ENCODE data around the gene DGCR8. TPM values are rescaled to one million over a fixed set of nuclear protein-coding genes. Genes with fewer than 3 reads are reported as not detected.
"Not testable (repeated sequence)": the region's sequence is repeated elsewhere in the genome, so short reads cannot be mapped to it uniquely, and the experiment has no call there.

Gene DGCR8
- total and polyA plus RNA-seq, 2 experiments from 2014 or later: 14.0 to 28.7 TPM

DNA sequence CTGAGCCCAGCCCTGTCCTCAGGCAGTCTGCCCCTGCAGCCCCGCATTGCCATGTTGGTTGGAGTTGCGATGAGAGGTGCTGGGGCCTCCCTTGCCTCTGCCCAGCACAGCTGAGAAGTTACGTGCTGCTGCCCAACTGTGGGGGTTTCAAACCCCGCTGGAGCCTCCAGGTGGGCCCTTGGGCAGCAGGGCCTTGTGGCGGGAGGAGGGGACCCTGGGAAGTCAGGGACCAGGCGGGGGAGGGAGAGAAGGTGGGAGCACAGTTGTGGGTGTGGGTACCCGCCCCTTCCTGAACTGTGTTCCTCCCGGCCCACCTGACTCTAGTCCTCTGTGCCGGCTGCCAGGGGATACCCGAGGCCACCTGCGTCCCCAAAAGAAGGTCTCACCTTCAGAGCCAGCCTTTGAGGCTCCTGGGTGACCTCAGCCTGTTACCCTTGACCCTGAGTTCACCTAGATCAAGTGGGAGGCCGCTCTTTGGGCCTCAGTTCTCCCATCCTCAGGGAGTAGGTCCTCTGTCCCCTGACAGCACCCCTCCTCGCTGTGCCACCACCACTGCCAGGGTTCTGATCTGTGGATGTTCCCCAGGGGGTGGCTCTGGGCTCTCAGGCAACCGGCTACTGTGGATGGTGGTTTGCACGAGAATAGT is 78.5 kb downstream of the DGCR8 start:
- H3K4me1 ChIP-seq (ENCODE audit: insufficient read depth): no peaks in the 10 kb centered on the region
- no peaks in the 10 kb centered on the region for H3K9me2 ChIP-seq (ENCODE audit: insufficient read depth)
- H3K27ac ChIP-seq: no peak overlapping the region
- H3K79me2 ChIP-seq (ENCODE audit: insufficient read depth): no peaks in the 10 kb centered on the region
- no peaks in the 10 kb centered on the region for H4K20me1 ChIP-seq (ENCODE audit: insufficient read depth)
- 64 to 69% methylated on average over 12 to 15 of the region's 15 CpGs for WGBS, 2 experiments (ENCODE audit: low coverage in 1 of 2, low lambda C conversion rate in 2 of 2, missing lambda C conversion rate in 2 of 2)
- H3K27me3 ChIP-seq (replicated peaks; ENCODE audit: insufficient read depth): no peaks in the 10 kb centered on the region; the same call in 1 of the 2 replicates
- no peak for DNase-seq
- H3K36me3 ChIP-seq (ENCODE audit: low read depth): no peaks in the 10 kb centered on the region
- no peaks in the 10 kb centered on the region for H3F3A ChIP-seq (ENCODE audit: insufficient read depth)
- TF ChIP-seq EZH2 (IDR thresholded peaks at IDR 0.05; ENCODE audit: insufficient read depth, poor library complexity, severe bottlenecking) (no peak), EZH2phosphoT487 (IDR thresholded peaks at IDR 0.05; ENCODE audit: insufficient read depth, low read depth) (no peak)
- no peak overlapping the region for H3K4me2 ChIP-seq (ENCODE audit: unreplicated experiment)
- no peak overlapping the region for H3K9ac ChIP-seq
- H3K9me3 ChIP-seq (ENCODE audit: low read depth): no peaks in the 10 kb centered on the region
- in situ Hi-C loops (cut with MboI): loop anchor here (5.0 kb wide), 1 partner anchor 124 kb away; no protein-coding TSS in a partner anchor
- no peak overlapping the region for H3K4me3 ChIP-seq
- no peak overlapping the region for H2AFZ ChIP-seq

DNA sequence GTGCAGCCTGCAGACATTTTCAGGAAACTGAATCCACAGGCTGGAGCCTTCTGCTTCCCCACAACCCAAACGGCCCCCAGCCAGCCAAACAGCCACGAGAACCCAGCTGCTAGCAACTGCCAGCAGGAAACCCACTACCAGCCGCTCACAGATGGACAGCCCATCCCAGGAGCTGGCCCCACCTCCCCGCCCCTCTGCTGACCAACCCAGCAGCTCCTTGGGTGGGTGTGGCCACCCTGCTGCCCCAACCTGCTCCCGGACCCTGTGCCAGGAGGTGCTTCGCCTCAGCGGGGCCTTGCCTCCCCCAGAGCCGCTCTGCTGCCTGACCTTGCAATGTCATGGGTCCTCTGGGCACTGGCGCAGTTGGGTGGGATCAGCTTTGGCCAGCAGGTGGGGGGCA is 79.0 kb downstream of the DGCR8 start:
- DNase-seq: no peak
- in situ Hi-C loops (cut with MboI): loop anchor here (5.0 kb wide), 1 partner anchor 123 kb away; no protein-coding TSS in a partner anchor
- Histone ChIP-seq H3F3A (ENCODE audit: insufficient read depth) (no peaks in the 10 kb centered on the region), H3K9me2 (ENCODE audit: insufficient read depth) (no peaks in the 10 kb centered on the region), H4K20me1 (ENCODE audit: insufficient read depth) (no peaks in the 10 kb centered on the region), H3K27me3 (replicated peaks; ENCODE audit: insufficient read depth) (no peaks in the 10 kb centered on the region; the same call in 1 of the 2 replicates), H3K4me2 (ENCODE audit: unreplicated experiment) (no peak overlapping the region), H3K4me3 (no peak overlapping the region), H2AFZ (no peak overlapping the region), H3K79me2 (ENCODE audit: insufficient read depth) (no peaks in the 10 kb centered on the region), H3K36me3 (ENCODE audit: low read depth) (no peaks in the 10 kb centered on the region), H3K4me1 (ENCODE audit: insufficient read depth) (no peaks in the 10 kb centered on the region), H3K27ac (no peak overlapping the region), H3K9ac (no peak overlapping the region), H3K9me3 (ENCODE audit: low read depth) (no peaks in the 10 kb centered on the region)
- TF ChIP-seq EZH2 (IDR thresholded peaks at IDR 0.05; ENCODE audit: insufficient read depth, poor library complexity, severe bottlenecking) (no peak), EZH2phosphoT487 (IDR thresholded peaks at IDR 0.05; ENCODE audit: insufficient read depth, low read depth) (no peak)
- 46 to 49% methylated on average over 8 to 9 of the region's 9 CpGs for WGBS, 2 experiments (ENCODE audit: low coverage in 1 of 2, low lambda C conversion rate in 2 of 2, missing lambda C conversion rate in 2 of 2)

DNA sequence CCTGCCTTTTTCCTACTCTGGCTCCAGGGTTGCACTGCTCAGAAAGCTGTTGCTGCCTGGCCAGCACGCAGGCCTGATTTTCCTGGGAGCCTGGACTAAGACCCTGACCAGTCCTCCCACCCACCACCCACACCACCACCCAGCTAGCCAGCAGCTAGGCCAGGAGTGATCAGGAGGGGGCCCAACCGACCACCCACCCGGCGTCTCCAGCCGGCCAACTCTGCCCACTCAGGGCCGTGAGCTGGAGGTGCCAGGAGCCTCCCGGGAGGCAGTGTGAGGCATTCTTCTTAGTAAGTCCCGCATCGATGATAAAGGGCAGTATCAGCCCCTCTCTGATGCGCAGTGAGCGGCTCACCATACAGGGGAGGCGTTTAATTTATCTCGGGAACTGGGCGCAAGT is 79.5 kb downstream of the DGCR8 start:
- H3K4me3 ChIP-seq; H3K9me3 ChIP-seq (ENCODE audit: low read depth); H3K27ac ChIP-seq; H3K79me2 ChIP-seq (ENCODE audit: insufficient read depth); H3K36me3 ChIP-seq (ENCODE audit: low read depth); H2AFZ ChIP-seq; H3K4me2 ChIP-seq (ENCODE audit: unreplicated experiment); H3K9me2 ChIP-seq (ENCODE audit: insufficient read depth); H3F3A ChIP-seq (ENCODE audit: insufficient read depth); H3K27me3 ChIP-seq (replicated peaks; ENCODE audit: insufficient read depth); DNase-seq; H3K9ac ChIP-seq; H3K4me1 ChIP-seq (ENCODE audit: insufficient read depth); H4K20me1 ChIP-seq (ENCODE audit: insufficient read depth): not testable (repeated sequence)
- WGBS, 2 experiments (ENCODE audit: low coverage in 1 of 2, low lambda C conversion rate in 2 of 2, missing lambda C conversion rate in 2 of 2): 67 to 69% methylated on average over 6 to 14 of the region's 14 CpGs
- in situ Hi-C loops (cut with MboI): loop anchor here (5.0 kb wide), 1 partner anchor 123 kb away; no protein-coding TSS in a partner anchor

DNA sequence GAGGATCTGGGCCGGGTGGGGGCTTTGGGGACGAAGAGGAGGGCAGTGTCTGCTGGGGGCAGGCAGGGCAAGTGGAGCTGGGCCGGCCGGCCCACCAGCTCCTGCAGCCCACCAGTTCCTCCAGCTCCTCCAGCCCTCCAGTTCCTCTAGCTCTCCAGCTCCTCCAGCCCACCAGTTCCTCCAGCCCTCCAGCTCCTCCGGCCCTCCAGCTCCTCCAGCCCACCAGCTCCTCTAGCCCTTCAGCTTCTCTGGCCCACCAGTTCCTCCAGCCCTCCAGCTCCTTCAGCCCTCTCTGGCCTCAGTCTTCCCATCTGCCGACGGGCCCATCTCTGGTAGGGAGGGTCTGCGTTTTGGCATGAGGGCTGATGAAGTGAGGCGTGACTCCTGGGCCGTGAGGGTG is 80.0 kb downstream of the DGCR8 start:
- H3K4me3 ChIP-seq: no peak overlapping the region
- TF ChIP-seq EZH2phosphoT487 (IDR thresholded peaks at IDR 0.05; ENCODE audit: insufficient read depth, low read depth) (no peak), EZH2 (IDR thresholded peaks at IDR 0.05; ENCODE audit: insufficient read depth, poor library complexity, severe bottlenecking) (no peak)
- no peaks in the 10 kb centered on the region for H3K9me3 ChIP-seq (ENCODE audit: low read depth)
- no peaks in the 10 kb centered on the region for H4K20me1 ChIP-seq (ENCODE audit: insufficient read depth)
- no peaks in the 10 kb centered on the region for H3F3A ChIP-seq (ENCODE audit: insufficient read depth)
- H3K4me1 ChIP-seq (ENCODE audit: insufficient read depth): no peaks in the 10 kb centered on the region
- H3K36me3 ChIP-seq (ENCODE audit: low read depth): no peaks in the 10 kb centered on the region
- H3K9me2 ChIP-seq (ENCODE audit: insufficient read depth): no peaks in the 10 kb centered on the region
- H3K9ac ChIP-seq: no peak overlapping the region
- no peak for DNase-seq
- no peak overlapping the region for H2AFZ ChIP-seq
- H3K79me2 ChIP-seq (ENCODE audit: insufficient read depth): no peaks in the 10 kb centered on the region
- in situ Hi-C loops (cut with MboI): no loop called here
- H3K27ac ChIP-seq: no peak overlapping the region
- H3K4me2 ChIP-seq (ENCODE audit: unreplicated experiment): no peak overlapping the region
- no peaks in the 10 kb centered on the region; the same call in 1 of the 2 replicates for H3K27me3 ChIP-seq (replicated peaks; ENCODE audit: insufficient read depth)
- WGBS, 2 experiments (ENCODE audit: low coverage in 1 of 2, low lambda C conversion rate in 2 of 2, missing lambda C conversion rate in 2 of 2): 41 to 54% methylated on average over 7 to 10 of the region's 10 CpGs

MicroRNA genes within 50 kb of the gene (microRNA counts, 767-probe panel; counts per million panel counts)
- microRNA hsa-miR-1306-3p: 447 counts per million, percentile 86 among the panel's probes with 10 or more counts
- microRNA hsa-miR-185-5p: 447 counts per million, percentile 86 among the panel's probes with 10 or more counts

Small RNA genes lying within 50 kb of the gene (microRNA-seq; reads per million reads assigned to microRNA genes)
- gene MIR185 (ENCODE audit: borderline number of aligned reads) (698 reads per million, percentile 71 among the genes with 10 or more reads in this experiment), gene MIR6816 (ENCODE audit: borderline number of aligned reads) (not detected)

Small RNA genes lying within 50 kb of the gene (small RNA-seq; reads per million reads assigned to genes)
- 0.37 reads per million for gene MIR185 (ENCODE audit: low read depth, low replicate concordance)
- not detected for gene MIR6816 (ENCODE audit: low read depth, low replicate concordance)
- not detected for gene RF00017 (ENCODE audit: low read depth, low replicate concordance)
- not detected for gene RF00599 (ENCODE audit: low read depth, low replicate concordance)

Other genes with a start within 250 kb of the DGCR8 start
- 16.5 and 22.5 TPM in 2 replicates for gene GNB1L, start 225.4 kb upstream of the DGCR8 start, total RNA-seq (2014; rRNA removed; shearing (Covaris generic))
- 13.6 and 14.3 TPM in 2 replicates for gene GNB1L, start 225.4 kb upstream of the DGCR8 start, polyA plus RNA-seq (2016; fragmentation: Nextera tagmentation; extraction: Ambion mirVana)
- 11.9 and 14.2 TPM in 2 replicates for gene RTL10, start 225.4 kb upstream of the DGCR8 start, total RNA-seq (2014; rRNA removed; shearing (Covaris generic))
- 22.8 and 23.8 TPM in 2 replicates for gene RTL10, start 225.4 kb upstream of the DGCR8 start, polyA plus RNA-seq (2016; fragmentation: Nextera tagmentation; extraction: Ambion mirVana)
- 423 and 490 TPM in 2 replicates for gene COMT, start 138.5 kb upstream of the DGCR8 start, total RNA-seq (2014; rRNA removed; shearing (Covaris generic))
- gene COMT, start 138.5 kb upstream of the DGCR8 start, polyA plus RNA-seq (2016; fragmentation: Nextera tagmentation; extraction: Ambion mirVana): 508 and 537 TPM in 2 replicates
- 20.1 and 38.4 TPM in 2 replicates for gene TXNRD2, start 138.4 kb upstream of the DGCR8 start, total RNA-seq (2014; rRNA removed; shearing (Covaris generic))
- 24.8 and 25.7 TPM in 2 replicates for gene TXNRD2, start 138.4 kb upstream of the DGCR8 start, polyA plus RNA-seq (2016; fragmentation: Nextera tagmentation; extraction: Ambion mirVana)
- gene ARVCF, start 63.4 kb upstream of the DGCR8 start, total RNA-seq (2014; rRNA removed; shearing (Covaris generic)): 4.0 and 7.5 TPM in 2 replicates
- 1.1 and 1.2 TPM in 2 replicates for gene ARVCF, start 63.4 kb upstream of the DGCR8 start, polyA plus RNA-seq (2016; fragmentation: Nextera tagmentation; extraction: Ambion mirVana)
- 41.9 and 45.0 TPM in 2 replicates for gene TANGO2, start 59.1 kb upstream of the DGCR8 start, total RNA-seq (2014; rRNA removed; shearing (Covaris generic))
- gene TANGO2, start 59.1 kb upstream of the DGCR8 start, polyA plus RNA-seq (2016; fragmentation: Nextera tagmentation; extraction: Ambion mirVana): 27.3 and 33.5 TPM in 2 replicates
- gene RANBP1, start 35.9 kb downstream of the DGCR8 start, total RNA-seq (2014; rRNA removed; shearing (Covaris generic)): 195 and 233 TPM in 2 replicates
- gene RANBP1, start 35.9 kb downstream of the DGCR8 start, polyA plus RNA-seq (2016; fragmentation: Nextera tagmentation; extraction: Ambion mirVana): 252 and 253 TPM in 2 replicates
- gene TRMT2A, start 37.0 kb downstream of the DGCR8 start, total RNA-seq (2014; rRNA removed; shearing (Covaris generic)): 72.0 and 79.0 TPM in 2 replicates
- 38.1 and 42.2 TPM in 2 replicates for gene TRMT2A, start 37.0 kb downstream of the DGCR8 start, polyA plus RNA-seq (2016; fragmentation: Nextera tagmentation; extraction: Ambion mirVana)
- 18.7 and 22.8 TPM in 2 replicates for gene ZDHHC8, start 51.6 kb downstream of the DGCR8 start, total RNA-seq (2014; rRNA removed; shearing (Covaris generic))
- gene ZDHHC8, start 51.6 kb downstream of the DGCR8 start, polyA plus RNA-seq (2016; fragmentation: Nextera tagmentation; extraction: Ambion mirVana): 13.0 and 16.1 TPM in 2 replicates
- 0.76 and 1.8 TPM in 2 replicates for gene CCDC188, start 70.8 kb downstream of the DGCR8 start, total RNA-seq (2014; rRNA removed; shearing (Covaris generic))
- gene CCDC188, start 70.8 kb downstream of the DGCR8 start, polyA plus RNA-seq (2016; fragmentation: Nextera tagmentation; extraction: Ambion mirVana): 1.2 TPM in 2 replicates
- 1.4 TPM in 1 of 2 replicates, not detected in the other for gene RTN4R, start 188.1 kb downstream of the DGCR8 start, total RNA-seq (2014; rRNA removed; shearing (Covaris generic))
- gene RTN4R, start 188.1 kb downstream of the DGCR8 start, polyA plus RNA-seq (2016; fragmentation: Nextera tagmentation; extraction: Ambion mirVana): 0.25 and 0.47 TPM in 2 replicates
- gene DGCR6L, start 239.8 kb downstream of the DGCR8 start, total RNA-seq (2014; rRNA removed; shearing (Covaris generic)): 73.3 and 84.6 TPM in 2 replicates
- gene DGCR6L, start 239.8 kb downstream of the DGCR8 start, polyA plus RNA-seq (2016; fragmentation: Nextera tagmentation; extraction: Ambion mirVana): 111 and 114 TPM in 2 replicates

Measured in GM23248 (cell line).